Glutamatergic neuron (in vitro differentiated cells): Measurements from ENCODE around the gene TMEM163. TPM values are rescaled to one million over a fixed set of nuclear protein-coding genes. Genes with fewer than 3 reads are reported as not detected.

Experiments used
- DNase-seq: peaks from one replicate; pipeline ENCODE4 v3.0.0; 2022
- H3K27ac Mint-ChIP-seq: one replicate; pipeline ENCODE4 v1.8.0; 2020; ENCODE audit warnings: mild to moderate bottlenecking, mixed read lengths, inconsistent platforms; ENCODE audit not compliant: unreplicated experiment
- H3K27me3 Mint-ChIP-seq: one replicate; pipeline ENCODE4 v1.8.0; 2020; ENCODE audit warnings: mild to moderate bottlenecking, moderate library complexity, mixed read lengths, inconsistent platforms; ENCODE audit not compliant: unreplicated experiment
- H3K36me3 Mint-ChIP-seq: one replicate; pipeline ENCODE4 v1.8.0; 2020; ENCODE audit warnings: mild to moderate bottlenecking, mixed read lengths, inconsistent platforms; ENCODE audit not compliant: unreplicated experiment
- H3K4me1 Mint-ChIP-seq: one replicate; pipeline ENCODE4 v1.8.0; 2020; ENCODE audit warnings: mild to moderate bottlenecking, low read depth, mixed read lengths, inconsistent platforms; ENCODE audit not compliant: unreplicated experiment
- H3K4me3 Mint-ChIP-seq: one replicate; pipeline ENCODE4 v1.8.0; 2020; ENCODE audit warnings: mild to moderate bottlenecking, mixed read lengths, inconsistent platforms; ENCODE audit not compliant: unreplicated experiment
- H3K9me3 Mint-ChIP-seq: one replicate; pipeline ENCODE4 v1.8.0; 2020; ENCODE audit warnings: mild to moderate bottlenecking, moderate library complexity, mixed read lengths, inconsistent platforms; ENCODE audit not compliant: unreplicated experiment
- CTCF ChIP-seq: fragments of 200-600 bp; sonication (generic); IDR thresholded peaks from one replicate; pipeline ENCODE4 v1.5.0; 2021; ENCODE audit not compliant: partially characterized antibody, unreplicated experiment
- total RNA-seq: library from RNA; stranded (reverse); fragmentation: NEBNext Ultra II Directional; extraction: Animal tissue kit (Norgen Biotek cat#: 25700); gene quantifications from one replicate; pipeline ENCODE4 v1.2.1, GENCODE V29; 2021; ENCODE audit not compliant: unreplicated experiment

TMEM163 gene
- total RNA-seq, 1 donor from 2014 or later: 27.7 TPM

GRCh38 chr2:134745023-134745422 is 26.2 kb upstream of the TMEM163 start:
- Mint-ChIP-seq H3K9me3 (no peaks in the 10 kb centered on the region), H3K27ac (no peak overlapping the region), H3K36me3 (no peaks in the 10 kb centered on the region), H3K4me1 (no peaks in the 10 kb centered on the region), H3K4me3 (no peak overlapping the region), H3K27me3 (no peaks in the 10 kb centered on the region)
- no peak for DNase-seq
- TF ChIP-seq CTCF: no peak

GRCh38 chr2:134739879-134740301 is 21.1 kb upstream of the TMEM163 start:
- no peaks in the 10 kb centered on the region for H3K27me3 Mint-ChIP-seq
- no peaks in the 10 kb centered on the region for H3K9me3 Mint-ChIP-seq
- H3K4me1 Mint-ChIP-seq: no peaks in the 10 kb centered on the region
- no peaks in the 10 kb centered on the region for H3K36me3 Mint-ChIP-seq
- TF ChIP-seq CTCF: no peak
- no peak for DNase-seq
- no peak overlapping the region for H3K4me3 Mint-ChIP-seq
- no peak overlapping the region for H3K27ac Mint-ChIP-seq

- Mint-ChIP-seq H3K27ac (no peak overlapping the region), H3K36me3 (no peaks in the 10 kb centered on the region), H3K4me1 (no peaks in the 10 kb centered on the region), H3K4me3 (no peak overlapping the region), H3K27me3 (no peaks in the 10 kb centered on the region), H3K9me3 (no peaks in the 10 kb centered on the region)
- TF ChIP-seq CTCF: no peak
- DNase-seq: no peak
These were observed 20.6 kb upstream of the TMEM163 start for GRCh38 chr2:134739236-134739878.

- Mint-ChIP-seq H3K4me3 (no peak overlapping the region), H3K4me1 (no peaks in the 10 kb centered on the region), H3K36me3 (no peaks in the 10 kb centered on the region), H3K27ac (no peak overlapping the region), H3K27me3 (no peaks in the 10 kb centered on the region), H3K9me3 (no peaks in the 10 kb centered on the region)
- TF ChIP-seq CTCF: no peak
- DNase-seq: no peak
These were observed 19.5 kb upstream of the TMEM163 start for GRCh38 chr2:134738141-134738870.

GRCh38 chr2:134737671-134738070 is 18.9 kb upstream of the TMEM163 start:
- Mint-ChIP-seq H3K4me1 (no peaks in the 10 kb centered on the region), H3K36me3 (no peaks in the 10 kb centered on the region), H3K27me3 (no peaks in the 10 kb centered on the region), H3K9me3 (no peaks in the 10 kb centered on the region), H3K27ac (no peak overlapping the region), H3K4me3 (no peak overlapping the region)
- no peak for DNase-seq
- no peak for TF ChIP-seq CTCF
